Epithelial cell of esophagus (primary cell): ENCODE measurements around the gene SIMC1.

Experiments
- DNase-seq: peaks from one replicate; pipeline ENCODE4 v3.0.0; 2010; ENCODE audit warnings: low read depth
- H3K4me3 ChIP-seq: 2 replicates; pipeline ENCODE4 v1.5.1; 2011; ENCODE audit warnings: mild to moderate bottlenecking, low read length, control low read depth
- CTCF ChIP-seq: IDR thresholded peaks from 2 replicates; pipeline ENCODE4 v1.5.1; 2011; ENCODE audit warnings: low read depth, mild to moderate bottlenecking, low read length, control low read depth, inconsistent platforms; ENCODE audit not compliant: insufficient read depth; ENCODE audit errors: missing control alignments

The SIMC1 gene

GRCh38 chr5:176356179-176356566, 117.9 kb downstream of the SIMC1 start:
- DNase-seq, result no peak
- no peak overlapping the region for H3K4me3 ChIP-seq
- TF ChIP-seq CTCF, result no peak

DNA sequence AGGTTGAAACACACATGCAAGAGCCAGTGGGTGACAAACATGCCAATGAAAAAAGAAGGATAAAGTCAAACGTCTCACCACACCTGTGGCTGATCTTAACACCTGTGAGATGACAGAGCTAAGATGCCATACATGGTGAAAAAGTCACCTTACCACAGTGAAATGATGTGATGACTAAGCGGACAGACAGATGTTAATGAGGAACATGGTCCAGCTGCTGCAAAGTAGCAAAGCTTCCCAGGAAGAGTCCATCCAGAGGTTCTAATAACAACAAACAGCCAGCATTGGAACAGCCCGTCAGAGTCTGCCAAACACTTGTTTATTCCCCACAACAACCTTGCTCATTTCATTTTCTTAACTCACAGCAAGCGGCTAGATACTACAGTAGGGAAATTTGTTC, 121.4 kb downstream of the SIMC1 start:
- peak; percentile 51 for DNase-seq
- TF ChIP-seq CTCF, result no peak
- no peak overlapping the region for H3K4me3 ChIP-seq

GRCh38 chr5:176360894-176361436, 122.7 kb downstream of the SIMC1 start:
- TF ChIP-seq CTCF, result no peak
- peak; percentile 16 for DNase-seq
- H3K4me3 ChIP-seq, result peak overlapping the region; percentile 95

DNA sequence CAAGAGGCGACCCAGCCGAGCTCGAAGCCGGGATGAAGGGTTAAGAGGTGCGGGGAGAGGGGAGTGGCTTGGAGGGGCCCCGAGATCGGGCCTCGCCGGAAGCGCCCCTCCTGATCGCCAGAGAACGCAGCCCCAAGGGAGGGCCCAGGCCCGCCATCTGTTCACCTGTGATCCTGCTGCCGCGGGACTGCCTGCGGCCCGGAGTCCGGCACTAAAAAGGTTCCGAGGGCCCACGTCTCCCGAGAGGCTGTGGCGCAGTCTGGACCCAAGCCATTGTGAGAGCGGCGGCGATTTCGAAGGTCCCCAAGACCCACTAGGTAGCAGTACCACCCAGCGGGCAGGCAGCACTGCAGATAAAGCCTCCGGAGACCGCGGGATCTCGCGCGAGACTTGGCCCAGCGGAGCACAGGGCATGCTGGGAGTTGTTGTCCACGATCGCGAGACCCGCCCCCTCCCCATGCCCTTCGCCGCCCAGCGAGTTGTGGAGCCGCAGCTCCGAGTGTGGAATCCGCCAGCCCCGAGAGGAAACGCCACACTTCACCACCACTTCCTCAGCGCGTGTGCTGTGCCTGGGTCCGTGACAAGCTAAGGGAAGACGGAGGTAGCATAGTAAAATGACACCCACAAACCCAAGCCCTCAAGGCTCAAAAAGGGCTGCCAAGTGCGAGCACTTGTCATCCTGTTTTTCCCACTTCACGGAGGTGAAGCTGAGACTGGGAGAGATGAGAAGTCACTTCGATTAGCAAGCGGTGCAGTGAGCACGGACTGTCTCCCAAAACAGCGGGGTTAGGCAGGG, 123.4 kb downstream of the SIMC1 start, which contains the start of gene KIAA1191:
Gene KIAA1191 (minus strand): TSS at position 328 of the 796 bp plus-strand sequence. CDS start 2,256 bp downstream, outside the sequence.
- peak; percentile 93 for DNase-seq
- H3K4me3 ChIP-seq, result peak within 1 kb of the TSS; percentile 95
- peak; percentile 8 for TF ChIP-seq CTCF

GRCh38 chr5:176362233-176362490, 123.9 kb downstream of the SIMC1 start:
- no peak for TF ChIP-seq CTCF
- DNase-seq, result no peak
- peak overlapping the region; percentile 95 for H3K4me3 ChIP-seq

- H3K4me3 ChIP-seq, result peak overlapping the region; percentile 55
- no peak for TF ChIP-seq CTCF
- no peak for DNase-seq
Measured at GRCh38 chr5:176364765-176365350, 126.6 kb downstream of the SIMC1 start.
